ENCODE results near the gene PPM1D.

The PPM1D gene

DNA sequence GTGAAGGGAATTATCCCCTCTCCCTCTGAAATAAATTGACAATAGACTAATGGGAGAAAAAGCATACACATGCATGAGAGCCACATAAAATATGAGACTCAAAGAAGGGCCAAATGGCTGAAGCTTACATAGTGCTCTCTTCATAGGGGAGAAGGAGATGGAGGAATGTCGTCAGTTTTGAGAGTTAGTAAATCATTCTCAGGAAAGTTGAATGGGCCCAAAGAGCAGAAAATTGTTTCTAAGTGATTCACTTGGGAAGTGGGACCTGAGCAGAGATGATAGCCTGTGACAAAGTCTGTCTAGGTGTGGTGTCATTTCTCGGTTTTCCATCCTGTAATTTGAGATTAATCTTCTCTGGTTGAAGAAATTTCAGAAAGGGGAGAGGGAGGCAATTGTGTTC, 112.7 kb downstream of the PPM1D start:
- TF ChIP-seq, protein P1, sequence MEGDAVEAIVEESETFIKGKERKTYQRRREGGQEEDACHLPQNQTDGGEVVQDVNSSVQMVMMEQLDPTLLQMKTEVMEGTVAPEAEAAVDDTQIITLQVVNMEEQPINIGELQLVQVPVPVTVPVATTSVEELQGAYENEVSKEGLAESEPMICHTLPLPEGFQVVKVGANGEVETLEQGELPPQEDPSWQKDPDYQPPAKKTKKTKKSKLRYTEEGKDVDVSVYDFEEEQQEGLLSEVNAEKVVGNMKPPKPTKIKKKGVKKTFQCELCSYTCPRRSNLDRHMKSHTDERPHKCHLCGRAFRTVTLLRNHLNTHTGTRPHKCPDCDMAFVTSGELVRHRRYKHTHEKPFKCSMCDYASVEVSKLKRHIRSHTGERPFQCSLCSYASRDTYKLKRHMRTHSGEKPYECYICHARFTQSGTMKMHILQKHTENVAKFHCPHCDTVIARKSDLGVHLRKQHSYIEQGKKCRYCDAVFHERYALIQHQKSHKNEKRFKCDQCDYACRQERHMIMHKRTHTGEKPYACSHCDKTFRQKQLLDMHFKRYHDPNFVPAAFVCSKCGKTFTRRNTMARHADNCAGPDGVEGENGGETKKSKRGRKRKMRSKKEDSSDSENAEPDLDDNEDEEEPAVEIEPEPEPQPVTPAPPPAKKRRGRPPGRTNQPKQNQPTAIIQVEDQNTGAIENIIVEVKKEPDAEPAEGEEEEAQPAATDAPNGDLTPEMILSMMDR (IDR thresholded peaks at IDR 0.05) = no peak
- intact Hi-C loops (cut with DNase I; ENCODE audit: low total_unique reads) = loop anchor here (10.0 kb wide), 1 partner anchor 102 kb away; no protein-coding TSS in a partner anchor
- Histone ChIP-seq H3K4me3 (no peak overlapping the region), H3K27me3 (no peaks in the 10 kb centered on the region), H3K27ac (no peak overlapping the region), H3K36me3 (peaks cover 14 to 34% (median 22%) of the 10 kb centered on the region in 3 donors), H3K9me3 (no peaks in the 10 kb centered on the region), H3K4me1 (no peaks in the 10 kb centered on the region)
- no peak for DNase-seq

DNA sequence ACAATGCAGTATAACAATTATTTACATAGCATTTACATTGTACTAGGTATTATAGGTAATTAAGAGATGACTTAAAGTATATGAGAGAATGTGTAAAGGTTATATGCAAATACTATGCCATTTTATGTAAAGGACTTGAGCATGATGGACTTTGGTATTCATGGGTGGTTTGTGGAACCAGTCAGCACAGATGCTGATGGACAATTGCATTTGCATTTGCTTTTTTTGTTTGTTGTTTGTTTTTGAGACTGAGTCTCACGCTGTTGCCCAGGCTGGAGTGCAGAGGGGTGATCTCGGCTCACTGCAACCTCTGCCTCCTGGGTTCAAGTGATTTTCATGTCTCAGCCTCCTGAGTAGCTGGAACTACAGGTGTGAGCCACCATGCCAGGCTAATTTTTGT, 113.6 kb downstream of the PPM1D start:
- intact Hi-C loops (cut with DNase I; ENCODE audit: low total_unique reads) = loop anchor here (10.0 kb wide), 1 partner anchor 101 kb away; no protein-coding TSS in a partner anchor
- TF ChIP-seq, protein P1 (IDR thresholded peaks at IDR 0.05) = no peak
- H3K27me3 ChIP-seq = no peaks in the 10 kb centered on the region

More for the DNA sequence above, 113.6 kb downstream of the PPM1D start:
- no peak for DNase-seq
- H3K9me3 ChIP-seq = no peaks in the 10 kb centered on the region
- H3K27ac ChIP-seq = no peak overlapping the region
- H3K36me3 ChIP-seq = peaks cover 5 to 25% (median 13%) of the 10 kb centered on the region in 3 donors
- no peak overlapping the region for H3K4me3 ChIP-seq
- H3K4me1 ChIP-seq = no peaks in the 10 kb centered on the region
